ENCODE data around the gene ALDH1B1. TPM values are rescaled to one million over a fixed set of nuclear protein-coding genes. Genes with fewer than 3 reads are reported as not detected.

ALDH1B1 gene
- total RNA-seq, 4 donors from 2014 or later: 22.1 to 58.5 (median 28.0) TPM

GRCh38 chr9:38445154-38446043 lies 52.9 kb downstream of the ALDH1B1 start:
- Histone ChIP-seq H3K9me3 (no peaks in the 10 kb centered on the region), H3K27me3 (no peaks in the 10 kb centered on the region), H3K27ac (no peak overlapping the region), H3K4me1 (no peaks in the 10 kb centered on the region), H3K4me3 (no peak overlapping the region), H3K36me3 (no peaks in the 10 kb centered on the region)
- intact Hi-C loops (cut with DNase I; ENCODE audit: low total_unique reads): no loop called here
- DNase-seq: no peak
- TF ChIP-seq CTCF (IDR thresholded peaks at IDR 0.05) (no peak), POLR2A (IDR thresholded peaks at IDR 0.05) (no peak)

- Histone ChIP-seq H3K4me1 (no peaks in the 10 kb centered on the region), H3K27ac (no peak overlapping the region), H3K27me3 (no peaks in the 10 kb centered on the region), H3K4me3 (no peak overlapping the region), H3K36me3 (no peaks in the 10 kb centered on the region), H3K9me3 (peaks cover 0 to 9% of the 10 kb centered on the region in 2 donors)
- intact Hi-C loops (cut with DNase I; ENCODE audit: low total_unique reads): no loop called here
- no peak for TF ChIP-seq POLR2A (IDR thresholded peaks at IDR 0.05)
- TF ChIP-seq CTCF (IDR thresholded peaks at IDR 0.05): no peak
- no peak for DNase-seq
Observed at GRCh38 chr9:38447703-38448102, 55.2 kb downstream of the ALDH1B1 start.

Other genes with a start within 250 kb of the ALDH1B1 start
- 1 to 10 TPM in 1 of 4 donors, under 1 TPM in 1, not detected in 2; 0.55 to 1.3 TPM for gene IGFBPL1, start 31.8 kb downstream of the ALDH1B1 start, total RNA-seq
- 1 to 10 TPM in 1 of 4 donors, not detected in 3; 1.8 TPM for gene ANKRD18A, start 227.9 kb downstream of the ALDH1B1 start, total RNA-seq

Data from uterus (tissue), 4 donors.